B cell (primary cell): ENCODE results near the gene CPLANE1. TPM values are rescaled to one million over a fixed set of nuclear protein-coding genes. Genes with fewer than 3 reads are reported as not detected.
A peak's percentile ranks its signal among the peaks of the same experiment; 100 is the strongest.

Experiments used
- ATAC-seq: fragments of 200-7000 bp; cut with Tn5 transposase; one replicate; pipeline ENCODE4 v1.10.0; 2021; ENCODE audit warnings: low read depth, mild to moderate bottlenecking, moderate number of reproducible peaks, moderate library complexity
- CTCF ChIA-PET: fragments of 350-600 bp; sonication (Branson Sonifier 250); formaldehyde crosslinking; loops from one replicate; lab custom pipeline; 2021; ENCODE audit warnings: antibody characterized with exemption, inconsistent platforms; lab: Charles Lee
- POLR2A ChIA-PET: fragments of 350-600 bp; sonication (Branson Sonifier 250); formaldehyde crosslinking; loops from one replicate; lab custom pipeline; 2021; ENCODE audit warnings: antibody characterized with exemption; lab: Charles Lee
- DNase-seq: peaks from one replicate; pipeline ENCODE4 v3.0.0; 2013
- H2AFZ ChIP-seq: 2 replicates; pipeline ENCODE4 v1.6.1; 2012; ENCODE audit warnings: mild to moderate bottlenecking, low read depth, low read length; ENCODE audit not compliant: insufficient read depth, poor library complexity, severe bottlenecking
- H3K27ac ChIP-seq, 2 donors: 1 replicate in 1 of 2; 2 replicates in 1 of 2; pipeline ENCODE4 v1.5.1; 2012 to 2013; ENCODE audit warnings: low read length in 2 of 2, mild to moderate bottlenecking in 2 of 2, moderate library complexity in 1 of 2
- H3K27me3 ChIP-seq, 4 experiments: fragments of 200-600 bp in 1 of 4; sonication (generic) in 1 of 4; replicated peaks in 1 of 4; 1 replicate in 2 of 4; 2 replicates in 2 of 4; pipeline versions ENCODE4 v1.6.1 to v1.7.0; 2013 to 2016; ENCODE audit warnings: low read length in 3 of 4, mild to moderate bottlenecking in 2 of 4, mixed read lengths in 1 of 4, moderate library complexity in 1 of 4; ENCODE audit not compliant: insufficient read depth in 4 of 4, control insufficient read depth in 3 of 4; ENCODE audit errors: control extremely low read depth in 1 of 4
- H3K36me3 ChIP-seq, 2 experiments: replicated peaks in 1 of 2; 1 replicate in 1 of 2; 2 replicates in 1 of 2; pipeline versions ENCODE4 v1.6.1 to v1.7.1; 2013; ENCODE audit warnings: low read length in 1 of 2; ENCODE audit not compliant: insufficient read depth in 2 of 2, control insufficient read depth in 1 of 2; ENCODE audit errors: control extremely low read depth in 1 of 2, extremely low read depth in 1 of 2
- H3K4me1 ChIP-seq, 2 donors: fragments of 200-600 bp in 1 of 2; sonication (generic) in 1 of 2; 1 replicate in 1 of 2; 2 replicates in 1 of 2; pipeline versions ENCODE4 v1.5.1 to v1.6.1; 2013 to 2017; ENCODE audit warnings: low read length in 2 of 2; ENCODE audit not compliant: control insufficient read depth in 2 of 2, insufficient read depth in 2 of 2
- H3K4me2 ChIP-seq: replicated peaks from 2 replicates; pipeline ENCODE3; 2012; ENCODE audit warnings: mild to moderate bottlenecking, low read depth, low read length; ENCODE audit not compliant: poor library complexity, severe bottlenecking
- H3K4me3 ChIP-seq, 5 experiments: fragments of 200-600 bp in 1 of 5; sonication (generic) in 1 of 5; 1 replicate in 3 of 5; 2 replicates in 2 of 5; pipeline versions ENCODE4 v1.5.1 to v1.7.0; 2011 to 2016; ENCODE audit warnings: low read length in 4 of 5, mild to moderate bottlenecking in 4 of 5, low read depth in 2 of 5, control low read depth in 1 of 5, moderate library complexity in 1 of 5; ENCODE audit not compliant: insufficient read depth in 1 of 5; ENCODE audit errors: control extremely low read depth in 1 of 5, extremely low read depth in 1 of 5
- H3K79me2 ChIP-seq: fragments of 200-600 bp; sonication (generic); one replicate; pipeline ENCODE4 v1.6.0; 2016; ENCODE audit warnings: low read length; ENCODE audit not compliant: control insufficient read depth, insufficient read depth
- H3K9ac ChIP-seq: fragments of 200-600 bp; sonication (generic); 2 replicates; pipeline ENCODE4 v1.6.1; 2017; ENCODE audit warnings: mild to moderate bottlenecking, low read length, moderate library complexity
- H3K9me3 ChIP-seq, 3 donors: one replicate each; pipeline versions ENCODE4 v1.6.1 to v1.7.1; 2013; ENCODE audit warnings: low read length in 2 of 3; ENCODE audit not compliant: control insufficient read depth in 2 of 3, insufficient read depth in 1 of 3; ENCODE audit errors: control extremely low read depth in 1 of 3
- H4K20me1 ChIP-seq: 2 replicates; pipeline ENCODE4 v1.6.0; 2012; ENCODE audit warnings: mild to moderate bottlenecking, low read length; ENCODE audit not compliant: insufficient read depth, control insufficient read depth, poor library complexity, severe bottlenecking
- H3K27ac Mint-ChIP-seq: one replicate; pipeline ENCODE4 v1.8.0; 2021; ENCODE audit warnings: mixed read lengths
- H3K27me3 Mint-ChIP-seq: one replicate; pipeline ENCODE4 v1.8.0; 2021; ENCODE audit warnings: mixed read lengths
- H3K4me1 Mint-ChIP-seq: one replicate; pipeline ENCODE4 v1.8.0; 2021; ENCODE audit warnings: mixed read lengths
- H3K4me3 Mint-ChIP-seq: one replicate; pipeline ENCODE4 v1.8.0; 2021; ENCODE audit warnings: mixed read lengths
- H3K9me3 Mint-ChIP-seq: one replicate; pipeline ENCODE4 v1.8.0; 2022; ENCODE audit warnings: mixed read lengths; ENCODE audit not compliant: insufficient read depth
- CTCF ChIP-seq: fragments of 200-600 bp; IDR thresholded peaks from one replicate; pipeline ENCODE4 v1.8.0; 2022; ENCODE audit warnings: antibody characterized with exemption, mild to moderate bottlenecking
- EZH2 ChIP-seq: IDR thresholded peaks from 2 replicates; pipeline ENCODE4 v1.6.1; 2012; ENCODE audit warnings: borderline replicate concordance, low read depth, mild to moderate bottlenecking, moderate library complexity, low read length; ENCODE audit not compliant: insufficient read depth, poor library complexity, severe bottlenecking
- WGBS: methylation state at CpG from one replicate; pipeline ENCODE4 v1.1.5; 2013; ENCODE audit warnings: missing lambda C conversion rate; ENCODE audit not compliant: insufficient coverage; 5-methylcytosine and 5-hydroxymethylcytosine counted together
- intact Hi-C: fragments of 100-400 bp; cut with micrococcal nuclease; formaldehyde crosslinking; loops from one replicate; pipeline ENCODE4 v1.10.0; 2022
- polyA plus RNA-seq: library from polyadenylated mRNA; depleted of rRNA; stranded (reverse); fragments of >200 nt; gene quantifications from 2 replicates; pipeline ENCODE4 v1.2.3, GENCODE V29; 2012
- total RNA-seq, 2 donors: library from RNA; stranded (reverse); fragments of 120-200 nt in 1 of 2; gene quantifications; 1 replicate in 1 of 2; 2 replicates in 1 of 2; pipeline versions ENCODE4 v1.2.3 to v1.2.4, GENCODE V29; 2013 to 2022

Gene CPLANE1
- total and polyA plus RNA-seq, 2 donors (not counting 1 experiment from before 2014, with no cell fraction given), result 1.9 to 17.9 TPM

GRCh38 chr5:37211661-37212060 lies 37.5 kb downstream of the CPLANE1 start:
- H3K27me3 Mint-ChIP-seq, result no peaks in the 10 kb centered on the region
- no peaks in the 10 kb centered on the region for H3K9me3 Mint-ChIP-seq
- TF ChIP-seq CTCF, result no peak
- no peak for TF ChIP-seq EZH2
- no peak overlapping the region for H3K4me2 ChIP-seq
- no peaks in the 10 kb centered on the region for H3K36me3 ChIP-seq
- ChIA-PET CTCF (no interaction called here), POLR2A (no interaction called here)
- no peaks in the 10 kb centered on the region for H3K27me3 ChIP-seq
- ATAC-seq, result no peak
- no peak overlapping the region for H3K4me3 ChIP-seq
- H3K9me3 ChIP-seq, result peaks cover 0 to 3% (median 0%) of the 10 kb centered on the region in 3 donors
- DNase-seq, result no peak
- H3K79me2 ChIP-seq, result no peaks in the 10 kb centered on the region
- H3K27ac ChIP-seq, result no peak overlapping the region
- H2AFZ ChIP-seq, result no peak overlapping the region
- H3K27ac Mint-ChIP-seq, result no peak overlapping the region
- no peak overlapping the region for H3K4me3 Mint-ChIP-seq
- WGBS, result 99% methylated on average over 7 of the region's 10 CpGs
- H3K4me1 ChIP-seq, result peaks cover 9 to 13% of the 10 kb centered on the region in 2 donors
- H4K20me1 ChIP-seq, result no peaks in the 10 kb centered on the region
- intact Hi-C loops, result no loop called here
- H3K4me1 Mint-ChIP-seq, result peaks cover 8% of the 10 kb centered on the region
- H3K9ac ChIP-seq, result no peak overlapping the region

GRCh38 chr5:37208883-37209797 lies 40.0 kb downstream of the CPLANE1 start:
- peak; percentile 46 for DNase-seq
- WGBS, result 78% methylated on average over 32 of the region's 32 CpGs
- H3K4me3 Mint-ChIP-seq, result peak overlapping the region; percentile 87
- peak; percentile 33 for ATAC-seq
- H2AFZ ChIP-seq, result peak overlapping the region; percentile 65
- peak overlapping the region in 1 of 2 donors; percentile 12 for H3K27ac ChIP-seq
- TF ChIP-seq CTCF, result no peak
- TF ChIP-seq EZH2, result no peak
- H3K4me1 Mint-ChIP-seq, result peaks cover under 1% of the 10 kb centered on the region
- no peaks in the 10 kb centered on the region for H3K27me3 ChIP-seq
- H3K4me1 ChIP-seq, result peaks cover 1 to 2% of the 10 kb centered on the region in 2 donors
- H3K36me3 ChIP-seq, result no peaks in the 10 kb centered on the region
- H3K9ac ChIP-seq, result peak overlapping the region; percentile 50
- ChIA-PET POLR2A (no interaction called here), CTCF (no interaction called here)
- peaks cover 0 to 3% (median 0%) of the 10 kb centered on the region in 3 donors for H3K9me3 ChIP-seq
- H3K9me3 Mint-ChIP-seq, result no peaks in the 10 kb centered on the region
- peak overlapping the region; percentile 3 to 55 (median 45) for H3K4me3 ChIP-seq
- peak overlapping the region; percentile 66 for H3K4me2 ChIP-seq
- H3K79me2 ChIP-seq, result no peaks in the 10 kb centered on the region
- no peaks in the 10 kb centered on the region for H3K27me3 Mint-ChIP-seq
- no peaks in the 10 kb centered on the region for H4K20me1 ChIP-seq
- intact Hi-C loops, result no loop called here
- peak overlapping the region; percentile 71 for H3K27ac Mint-ChIP-seq
